HUDEP-2 (cell line): ENCODE data around the gene EDNRA.

Experiments used
- DNase-seq, 76 experiments: peaks; one replicate each; lab custom pipeline; 2025; ENCODE audit not compliant: unreplicated experiment in 76 of 76; lab: John Stamatoyannopoulos, UW

EDNRA gene

GRCh38 chr4:147535124-147535523 lies 54.2 kb downstream of the EDNRA start:
- DNase-seq, result no peak

- no peak for DNase-seq
Observed at GRCh38 chr4:147538711-147539110, 57.8 kb downstream of the EDNRA start.

GRCh38 chr4:147539959-147540358 lies 59.1 kb downstream of the EDNRA start:
- DNase-seq, result no peak

GRCh38 chr4:147542229-147542990 lies 61.5 kb downstream of the EDNRA start:
- DNase-seq, result no peak

- no peak for DNase-seq
Observed at GRCh38 chr4:147543034-147543433, 62.1 kb downstream of the EDNRA start.

GRCh38 chr4:147546349-147546748 lies 65.5 kb downstream of the EDNRA start:
- DNase-seq, result no peak

- DNase-seq, result no peak
Observed at GRCh38 chr4:147547314-147548056, 66.6 kb downstream of the EDNRA start.

- no peak for DNase-seq
Observed at GRCh38 chr4:147548256-147548655, 67.4 kb downstream of the EDNRA start.

- no peak for DNase-seq
Observed at GRCh38 chr4:147550626-147551246, 69.8 kb downstream of the EDNRA start.

- no peak for DNase-seq
Observed at GRCh38 chr4:147560625-147561024, 79.7 kb downstream of the EDNRA start.

GRCh38 chr4:147566762-147567161 lies 85.9 kb downstream of the EDNRA start:
- no peak for DNase-seq

GRCh38 chr4:147567276-147567675 lies 86.4 kb downstream of the EDNRA start:
- no peak for DNase-seq

GRCh38 chr4:147570616-147571015 lies 89.7 kb downstream of the EDNRA start:
- no peak for DNase-seq

GRCh38 chr4:147571036-147571770 lies 90.3 kb downstream of the EDNRA start:
- DNase-seq, result no peak

- no peak for DNase-seq
Observed at GRCh38 chr4:147576084-147576483, 95.2 kb downstream of the EDNRA start.

- no peak for DNase-seq
Observed at GRCh38 chr4:147578051-147578476, 97.2 kb downstream of the EDNRA start.

- DNase-seq, result no peak
Observed at GRCh38 chr4:147578593-147578992, 97.7 kb downstream of the EDNRA start.

GRCh38 chr4:147580396-147580795 lies 99.5 kb downstream of the EDNRA start:
- DNase-seq, result no peak

- no peak for DNase-seq
Observed at GRCh38 chr4:147581606-147582350, 100.9 kb downstream of the EDNRA start.

GRCh38 chr4:147582386-147583060 lies 101.6 kb downstream of the EDNRA start:
- DNase-seq, result no peak
